Skeletal muscle tissue (tissue), 4 donors: ENCODE data around the gene DPY30. TPM values are rescaled to one million over a fixed set of nuclear protein-coding genes. Genes with fewer than 3 reads are reported as not detected.
"Not testable (repeated sequence)": the region's sequence is repeated elsewhere in the genome, so short reads cannot be mapped to it uniquely, and the experiment has no call there.

Source experiments
- H3K27ac ChIP-seq: one replicate; pipeline ENCODE4 v1.7.0; 2013; ENCODE audit warnings: mild to moderate bottlenecking, low read depth, low read length, inconsistent platforms
- H3K27me3 ChIP-seq, 3 donors: one replicate each; pipeline ENCODE4 v1.7.0; 2013; ENCODE audit warnings: low read length in 3 of 3; ENCODE audit not compliant: control insufficient read depth in 3 of 3, insufficient read depth in 3 of 3
- H3K36me3 ChIP-seq, 3 donors: one replicate each; pipeline ENCODE4 v1.7.0; 2013; ENCODE audit warnings: low read length in 3 of 3; ENCODE audit not compliant: control insufficient read depth in 3 of 3, insufficient read depth in 3 of 3
- H3K4me1 ChIP-seq, 3 donors: one replicate each; pipeline ENCODE4 v1.7.0; 2013; ENCODE audit warnings: low read length in 3 of 3, mild to moderate bottlenecking in 3 of 3; ENCODE audit not compliant: control insufficient read depth in 3 of 3, insufficient read depth in 3 of 3
- H3K4me3 ChIP-seq, 3 donors: one replicate each; pipeline ENCODE4 v1.7.0; 2013; ENCODE audit warnings: low read length in 3 of 3
- H3K9ac ChIP-seq, 3 donors: one replicate each; pipeline ENCODE4 v1.7.0; 2013; ENCODE audit warnings: low read length in 3 of 3, mild to moderate bottlenecking in 3 of 3, moderate library complexity in 2 of 3, low read depth in 1 of 3
- H3K9me3 ChIP-seq, 3 donors: one replicate each; pipeline ENCODE4 v1.7.0; 2013; ENCODE audit warnings: low read length in 3 of 3; ENCODE audit not compliant: control insufficient read depth in 3 of 3
- total RNA-seq: library from RNA; depleted of rRNA; stranded (reverse); fragments of >200 nt; gene quantifications from one replicate; pipeline ENCODE4 v1.2.3, GENCODE V29; 2014
- donor health status: Osteomylitis.

Gene DPY30
- total RNA-seq, 1 donor from 2014 or later = 25.1 TPM

DNA sequence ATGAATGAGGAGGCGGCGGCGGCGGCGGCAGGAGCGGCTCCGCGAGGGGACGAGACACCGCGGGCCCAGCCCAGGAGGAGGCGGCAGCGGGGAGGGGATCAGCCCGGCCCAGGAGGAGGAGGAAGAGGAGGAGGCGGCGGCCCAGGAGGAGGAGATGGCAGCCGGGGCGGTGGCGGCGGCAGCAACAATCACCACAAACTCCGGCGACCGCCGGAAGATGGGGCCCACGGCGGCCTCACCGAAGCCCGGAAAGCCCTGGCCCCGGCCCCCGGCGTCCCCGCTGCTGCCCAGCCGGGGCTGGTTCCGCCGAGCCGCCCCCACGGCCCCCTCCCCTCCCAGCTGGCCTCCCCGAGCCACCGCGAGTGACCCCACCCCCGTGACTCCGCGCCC lies 29.3 kb downstream of the DPY30 start:
- H3K36me3 ChIP-seq, H3K9me3 ChIP-seq, H3K27me3 ChIP-seq: not testable (repeated sequence)
- peak overlapping the region; percentile 70 for H3K27ac ChIP-seq
- peak overlapping the region in 1 of 3 donors; percentile 45 for H3K4me3 ChIP-seq
- peaks cover 6 to 26% (median 14%) of the 10 kb centered on the region in 3 donors for H3K4me1 ChIP-seq
- peak overlapping the region in 1 of 3 donors; percentile 35 for H3K9ac ChIP-seq

DNA sequence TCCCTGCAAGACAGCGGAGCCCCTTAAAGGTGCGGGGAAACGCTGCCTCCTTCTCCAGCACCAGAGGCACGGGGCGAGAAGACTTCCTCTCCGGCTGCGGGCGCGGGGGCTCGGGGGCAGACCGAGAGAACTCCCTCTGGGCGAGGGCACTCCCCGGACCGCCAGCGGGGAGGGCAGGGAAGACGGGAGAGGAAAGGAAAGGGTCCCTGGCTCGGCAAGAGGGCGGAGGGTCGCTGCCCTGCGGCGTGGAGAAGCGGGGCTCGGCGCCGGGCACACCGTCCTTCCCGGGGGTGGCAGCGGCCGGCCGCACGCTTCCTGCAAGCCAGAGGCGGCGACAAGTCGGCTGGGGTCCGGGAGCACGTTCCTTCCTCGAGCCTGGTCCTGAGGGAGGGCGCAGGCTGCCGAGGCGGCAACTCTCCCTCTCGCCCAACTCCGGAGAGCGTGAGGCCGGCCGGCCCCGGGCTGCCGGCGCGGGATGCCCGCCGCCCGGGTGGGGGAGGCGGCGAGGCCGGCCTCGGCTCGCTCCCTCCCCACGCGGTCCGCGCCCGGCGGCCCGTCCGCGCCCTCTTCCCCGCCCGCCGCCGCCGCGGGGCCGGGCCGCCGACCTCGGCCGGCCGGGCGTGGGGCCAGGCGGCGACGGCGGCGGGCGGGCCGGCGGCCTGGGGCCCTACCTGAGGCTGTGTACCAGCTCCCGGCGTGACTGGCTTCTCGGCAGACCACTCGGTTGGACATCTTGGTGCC lies 29.9 kb downstream of the DPY30 start:
- H3K4me1 ChIP-seq = peaks cover 6 to 26% (median 14%) of the 10 kb centered on the region in 3 donors
- H3K36me3 ChIP-seq = no peaks in the 10 kb centered on the region
- H3K9ac ChIP-seq = peak overlapping the region; percentile 85 to 91 (median 89)

DNA sequence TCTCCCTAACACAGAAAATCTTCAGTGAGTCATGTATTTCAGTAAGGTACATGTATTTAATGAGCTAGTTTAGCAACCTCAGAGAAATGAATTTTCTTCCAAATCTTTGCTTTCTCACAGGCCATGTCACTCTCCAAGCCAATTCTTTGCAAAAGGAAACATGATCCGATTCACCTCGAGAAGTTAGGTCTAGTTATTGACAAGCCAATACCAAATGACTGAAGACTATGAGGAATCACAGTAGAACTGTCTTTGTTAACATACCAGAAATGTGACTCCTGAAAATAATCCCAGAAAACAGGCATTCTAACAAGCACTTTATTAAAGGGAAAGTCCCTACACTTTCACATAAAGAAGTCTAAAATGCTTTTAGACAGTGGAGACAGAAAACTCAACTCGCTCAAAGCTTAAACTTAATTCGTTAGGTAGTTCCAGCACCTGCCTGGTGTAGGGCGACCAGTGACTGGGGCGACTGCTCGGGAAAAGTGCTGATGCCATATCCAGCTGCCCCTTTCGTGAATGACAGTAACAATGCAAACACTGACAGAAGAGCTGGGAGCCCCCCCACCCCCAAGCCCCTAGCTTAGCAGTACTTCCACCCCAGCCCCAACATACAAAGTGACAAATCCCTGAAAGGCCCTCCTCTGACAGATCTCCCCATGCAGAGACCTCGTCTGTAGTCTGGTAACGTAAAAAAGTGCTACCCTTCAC lies 30.6 kb downstream of the DPY30 start:
- Histone ChIP-seq H3K27ac (peak overlapping the region; percentile 88), H3K36me3 (no peaks in the 10 kb centered on the region), H3K4me1 (peaks cover 6 to 26% (median 19%) of the 10 kb centered on the region in 3 donors), H3K9me3 (no peaks in the 10 kb centered on the region), H3K4me3 (peak overlapping the region; percentile 84 to 89 (median 87)), H3K9ac (peak overlapping the region; percentile 85 to 91 (median 89)), H3K27me3 (no peaks in the 10 kb centered on the region)

More for the DNA sequence above, 29.9 kb downstream of the DPY30 start:
- H3K9me3 ChIP-seq = no peaks in the 10 kb centered on the region
- peak overlapping the region; percentile 88 for H3K27ac ChIP-seq
- H3K27me3 ChIP-seq = no peaks in the 10 kb centered on the region
- H3K4me3 ChIP-seq = peak overlapping the region; percentile 84 to 89 (median 87)

- H3K4me1 ChIP-seq = peaks cover 6 to 26% (median 19%) of the 10 kb centered on the region in 3 donors
These were observed 32.5 kb downstream of the DPY30 start for GRCh38 chr2:32007121-32007391.

GRCh38 chr2:32005371-32005976 lies 34.1 kb downstream of the DPY30 start:
- no peaks in the 10 kb centered on the region for H3K36me3 ChIP-seq
- H3K9ac ChIP-seq = no peak overlapping the region
- no peak overlapping the region for H3K4me3 ChIP-seq
- H3K27ac ChIP-seq = no peak overlapping the region
- no peaks in the 10 kb centered on the region for H3K9me3 ChIP-seq
- H3K27me3 ChIP-seq = no peaks in the 10 kb centered on the region
- peaks cover 4 to 18% (median 15%) of the 10 kb centered on the region in 3 donors for H3K4me1 ChIP-seq

More at GRCh38 chr2:32007121-32007391, 32.5 kb downstream of the DPY30 start:
- no peaks in the 10 kb centered on the region for H3K9me3 ChIP-seq
- H3K27ac ChIP-seq = no peak overlapping the region
- no peaks in the 10 kb centered on the region for H3K27me3 ChIP-seq
- H3K36me3 ChIP-seq = no peaks in the 10 kb centered on the region
- no peak overlapping the region for H3K4me3 ChIP-seq
- no peak overlapping the region for H3K9ac ChIP-seq

GRCh38 chr2:32003791-32004190 lies 35.8 kb downstream of the DPY30 start:
- no peak overlapping the region for H3K4me3 ChIP-seq
- no peaks in the 10 kb centered on the region for H3K36me3 ChIP-seq
- no peak overlapping the region for H3K9ac ChIP-seq
- H3K27me3 ChIP-seq = no peaks in the 10 kb centered on the region
- peaks cover 4 to 12% (median 11%) of the 10 kb centered on the region in 3 donors for H3K4me1 ChIP-seq
- H3K9me3 ChIP-seq = no peaks in the 10 kb centered on the region
- no peak overlapping the region for H3K27ac ChIP-seq

DNA sequence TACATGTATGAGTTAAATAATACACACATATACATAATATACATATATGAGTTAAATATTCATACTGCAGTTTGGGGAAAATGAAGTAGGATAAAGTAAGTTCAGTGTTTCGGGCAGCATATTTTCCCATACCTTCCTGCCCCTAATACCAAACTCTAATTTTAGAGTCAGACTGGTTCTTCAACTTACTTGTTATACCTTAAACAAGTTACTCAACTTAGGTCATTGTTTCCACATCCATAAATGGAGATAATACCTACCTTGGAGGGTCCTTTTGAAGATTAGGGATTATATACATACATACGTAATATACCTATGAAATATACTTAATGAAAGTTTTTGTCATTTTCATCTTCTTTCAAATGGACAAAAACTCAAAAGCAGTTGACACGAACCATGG lies 37.2 kb downstream of the DPY30 start:
- Histone ChIP-seq H3K36me3 (no peaks in the 10 kb centered on the region), H3K9ac (no peak overlapping the region), H3K4me1 (peaks cover 0 to 8% (median 4%) of the 10 kb centered on the region in 3 donors), H3K4me3 (no peak overlapping the region), H3K27me3 (no peaks in the 10 kb centered on the region), H3K9me3 (no peaks in the 10 kb centered on the region), H3K27ac (no peak overlapping the region)

GRCh38 chr2:31999438-31999837 lies 40.2 kb downstream of the DPY30 start:
- H3K4me1 ChIP-seq = peaks cover 0 to 3% (median 3%) of the 10 kb centered on the region in 3 donors
- H3K36me3 ChIP-seq = no peaks in the 10 kb centered on the region
- no peaks in the 10 kb centered on the region for H3K9me3 ChIP-seq
- no peak overlapping the region for H3K27ac ChIP-seq
- H3K9ac ChIP-seq = no peak overlapping the region
- H3K27me3 ChIP-seq = no peaks in the 10 kb centered on the region
- H3K4me3 ChIP-seq = no peak overlapping the region

- H3K4me3 ChIP-seq = no peak overlapping the region
- no peak overlapping the region for H3K9ac ChIP-seq
- H3K9me3 ChIP-seq = no peaks in the 10 kb centered on the region
- H3K4me1 ChIP-seq = peaks cover 0 to 3% (median 0%) of the 10 kb centered on the region in 3 donors
- H3K27ac ChIP-seq = no peak overlapping the region
- H3K36me3 ChIP-seq = no peaks in the 10 kb centered on the region
- no peaks in the 10 kb centered on the region for H3K27me3 ChIP-seq
These were observed 40.7 kb downstream of the DPY30 start for GRCh38 chr2:31998731-31999383.
